Upper lobe of right lung (tissue), 1 donor: ENCODE results near the gene TAOK3. TPM values are rescaled to one million over a fixed set of nuclear protein-coding genes. Genes with fewer than 3 reads are reported as not detected.

ENCODE experiments used
- ATAC-seq: fragments of 200-7000 bp; cut with Tn5 transposase; one replicate; pipeline ENCODE4 v1.9.1; 2020; ENCODE audit warnings: mild to moderate bottlenecking, moderate library complexity
- DNase-seq: peaks from one replicate; pipeline ENCODE4 v3.0.0-alpha.2; 2020
- H3K27ac ChIP-seq: fragments of 200-600 bp; one replicate; pipeline ENCODE4 v1.8.0; 2022
- H3K27me3 ChIP-seq: fragments of 200-600 bp; one replicate; pipeline ENCODE4 v1.8.0; 2022; ENCODE audit warnings: mild to moderate bottlenecking
- H3K36me3 ChIP-seq: fragments of 200-600 bp; one replicate; pipeline ENCODE4 v1.8.0; 2022
- H3K4me1 ChIP-seq: fragments of 200-600 bp; one replicate; pipeline ENCODE4 v1.8.0; 2022
- H3K4me3 ChIP-seq: fragments of 200-600 bp; one replicate; pipeline ENCODE4 v1.8.0; 2022; ENCODE audit warnings: mild to moderate bottlenecking
- H3K9me3 ChIP-seq: fragments of 200-600 bp; one replicate; pipeline ENCODE4 v1.8.0; 2022
- intact Hi-C: fragments of 100-400 bp; cut with DNase I; formaldehyde crosslinking; loops from one replicate; pipeline ENCODE4 v1.11.0; 2022
- total RNA-seq: library from RNA; stranded (reverse); fragmentation: NEBNext Ultra II Directional; extraction: Animal tissue kit (Norgen Biotek cat#: 25700); gene quantifications from one replicate; pipeline ENCODE4 v1.2.1, GENCODE V29; 2021
- TF ChIP-seq, protein P1 (sequence below): fragments of 200-600 bp; IDR thresholded peaks from one replicate; pipeline ENCODE4 v1.8.0; 2022; ENCODE audit warnings: antibody characterized with exemption
- donor health status: DM: no; HTN: yes; CAD: no; lungs with severe emphysema.

Gene TAOK3
- total RNA-seq, 1 donor from 2014 or later, result 64.1 TPM

DNA sequence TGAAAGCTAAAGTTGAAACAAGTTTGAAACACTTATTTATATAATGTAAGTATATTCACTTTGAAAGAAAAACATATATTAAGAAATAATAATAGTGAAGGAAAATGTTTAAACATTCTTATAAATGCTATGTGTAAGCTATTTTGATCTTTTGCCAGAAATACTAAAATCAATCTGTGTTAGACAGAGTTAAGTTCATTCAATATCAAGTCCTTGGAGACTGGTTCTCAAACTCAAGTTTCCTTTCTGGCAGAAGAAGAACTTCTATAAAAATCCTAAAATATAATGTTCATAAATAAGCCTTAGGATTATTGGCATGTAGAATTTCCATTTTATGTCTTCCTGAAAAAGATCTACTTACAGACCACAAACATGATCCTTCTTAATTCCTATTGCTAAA lies 45.3 kb downstream of the TAOK3 start:
- intact Hi-C loops, result no loop called here
- Histone ChIP-seq H3K4me3 (no peak overlapping the region), H3K36me3 (no peaks in the 10 kb centered on the region), H3K27ac (no peak overlapping the region), H3K4me1 (peaks cover 32% of the 10 kb centered on the region), H3K9me3 (no peaks in the 10 kb centered on the region), H3K27me3 (no peaks in the 10 kb centered on the region)
- DNase-seq (no peak), ATAC-seq (no peak)
- TF ChIP-seq, protein P1, sequence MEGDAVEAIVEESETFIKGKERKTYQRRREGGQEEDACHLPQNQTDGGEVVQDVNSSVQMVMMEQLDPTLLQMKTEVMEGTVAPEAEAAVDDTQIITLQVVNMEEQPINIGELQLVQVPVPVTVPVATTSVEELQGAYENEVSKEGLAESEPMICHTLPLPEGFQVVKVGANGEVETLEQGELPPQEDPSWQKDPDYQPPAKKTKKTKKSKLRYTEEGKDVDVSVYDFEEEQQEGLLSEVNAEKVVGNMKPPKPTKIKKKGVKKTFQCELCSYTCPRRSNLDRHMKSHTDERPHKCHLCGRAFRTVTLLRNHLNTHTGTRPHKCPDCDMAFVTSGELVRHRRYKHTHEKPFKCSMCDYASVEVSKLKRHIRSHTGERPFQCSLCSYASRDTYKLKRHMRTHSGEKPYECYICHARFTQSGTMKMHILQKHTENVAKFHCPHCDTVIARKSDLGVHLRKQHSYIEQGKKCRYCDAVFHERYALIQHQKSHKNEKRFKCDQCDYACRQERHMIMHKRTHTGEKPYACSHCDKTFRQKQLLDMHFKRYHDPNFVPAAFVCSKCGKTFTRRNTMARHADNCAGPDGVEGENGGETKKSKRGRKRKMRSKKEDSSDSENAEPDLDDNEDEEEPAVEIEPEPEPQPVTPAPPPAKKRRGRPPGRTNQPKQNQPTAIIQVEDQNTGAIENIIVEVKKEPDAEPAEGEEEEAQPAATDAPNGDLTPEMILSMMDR, result no peak

DNA sequence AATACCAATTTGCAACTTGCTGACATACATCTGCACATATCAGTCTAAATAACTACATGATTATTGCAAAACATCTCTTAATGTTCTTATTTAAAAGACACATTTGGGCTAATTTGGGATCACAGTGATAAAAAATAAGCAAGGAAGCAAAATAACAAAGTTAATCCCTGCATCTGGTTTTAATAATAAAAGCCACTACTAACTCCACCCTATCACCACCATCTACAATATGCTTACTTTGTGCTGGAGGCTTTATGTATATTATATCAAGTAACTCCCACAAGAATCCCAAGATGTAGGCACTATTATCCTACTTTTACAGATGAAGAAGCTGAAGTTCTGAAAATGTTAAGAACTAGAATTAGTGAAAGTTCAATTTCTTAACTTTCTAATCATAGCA lies 45.7 kb downstream of the TAOK3 start:
- no peaks in the 10 kb centered on the region for H3K36me3 ChIP-seq
- no peak overlapping the region for H3K27ac ChIP-seq
- H3K27me3 ChIP-seq, result no peaks in the 10 kb centered on the region
- ATAC-seq (no peak), DNase-seq (no peak)
- no peaks in the 10 kb centered on the region for H3K9me3 ChIP-seq
- H3K4me3 ChIP-seq, result no peak overlapping the region
- TF ChIP-seq, protein P1, result no peak
- intact Hi-C loops, result no loop called here
- H3K4me1 ChIP-seq, result peaks cover 29% of the 10 kb centered on the region

DNA sequence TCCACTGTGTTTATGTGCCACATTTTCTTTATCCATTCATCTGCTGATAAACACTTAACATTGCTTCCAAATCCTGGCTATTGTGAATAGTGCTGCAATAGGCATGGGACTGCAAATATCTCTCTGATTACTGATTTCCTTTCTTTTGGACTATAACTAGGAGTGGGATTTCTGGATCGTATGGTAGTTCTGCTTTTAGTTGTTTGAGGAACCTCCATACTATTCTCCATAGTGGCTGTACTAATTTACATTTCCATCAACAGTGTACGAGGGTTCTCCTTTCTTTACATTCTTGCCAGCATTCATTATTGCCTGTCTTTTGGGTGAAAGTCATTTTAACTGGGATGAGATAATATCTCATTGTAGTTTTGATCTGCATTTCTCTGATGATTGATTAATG lies 47.6 kb downstream of the TAOK3 start:
- TF ChIP-seq, protein P1, result no peak
- Histone ChIP-seq H3K27ac (no peak overlapping the region), H3K9me3 (no peaks in the 10 kb centered on the region), H3K27me3 (no peaks in the 10 kb centered on the region), H3K36me3 (no peaks in the 10 kb centered on the region), H3K4me3 (no peak overlapping the region), H3K4me1 (peaks cover 21% of the 10 kb centered on the region)
- no peak for ATAC-seq
- DNase-seq, result no peak
- intact Hi-C loops, result no loop called here

DNA sequence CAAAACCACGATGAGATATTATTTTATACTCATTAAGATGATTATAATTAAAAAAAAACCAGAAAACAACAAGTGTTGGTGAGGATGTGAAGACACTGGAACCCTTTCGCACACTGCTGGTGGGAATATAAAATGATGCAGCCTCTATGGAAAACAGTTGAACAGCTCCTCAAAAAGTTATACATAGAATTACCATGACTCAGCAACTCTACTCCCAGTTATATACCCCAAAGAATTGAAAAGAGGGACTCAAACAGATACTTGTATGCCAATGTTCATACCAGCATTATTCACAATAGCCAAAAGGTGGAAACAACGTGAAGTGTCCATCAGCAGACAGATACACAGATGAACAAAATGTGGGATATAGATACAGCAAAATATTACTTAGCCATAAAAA lies 53.1 kb downstream of the TAOK3 start:
- no peaks in the 10 kb centered on the region for H3K36me3 ChIP-seq
- intact Hi-C loops, result no loop called here
- no peaks in the 10 kb centered on the region for H3K4me1 ChIP-seq
- TF ChIP-seq, protein P1, result no peak
- no peak overlapping the region for H3K27ac ChIP-seq
- DNase-seq (no peak), ATAC-seq (no peak)
- H3K9me3 ChIP-seq, result no peaks in the 10 kb centered on the region
- H3K27me3 ChIP-seq, result no peaks in the 10 kb centered on the region
- H3K4me3 ChIP-seq, result no peak overlapping the region

DNA sequence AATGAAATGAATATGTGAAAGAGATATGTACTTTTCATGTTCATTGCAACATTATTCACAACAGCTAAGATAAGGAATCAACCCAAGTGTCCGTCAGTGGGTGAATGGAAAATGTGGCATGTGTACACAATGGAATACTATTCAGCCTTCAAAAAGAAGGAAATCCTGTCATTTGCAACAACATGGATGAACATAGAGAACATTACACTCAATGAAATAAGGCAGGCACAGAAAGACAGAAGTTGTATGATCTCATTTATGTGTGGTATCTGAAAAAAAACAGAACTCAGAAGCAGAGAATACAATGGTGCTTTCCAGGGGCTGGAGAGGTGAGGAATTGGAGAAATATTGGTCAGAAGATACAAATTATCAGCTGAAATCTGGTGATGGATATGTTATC lies 54.0 kb downstream of the TAOK3 start:
- ATAC-seq, result no peak
- TF ChIP-seq, protein P1, result no peak
- H3K27me3 ChIP-seq, result no peaks in the 10 kb centered on the region
- H3K4me3 ChIP-seq, result no peak overlapping the region
- H3K36me3 ChIP-seq, result no peaks in the 10 kb centered on the region
- DNase-seq, result no peak
- intact Hi-C loops, result no loop called here
- H3K27ac ChIP-seq, result no peak overlapping the region
- H3K4me1 ChIP-seq, result no peaks in the 10 kb centered on the region
- H3K9me3 ChIP-seq, result no peaks in the 10 kb centered on the region

DNA sequence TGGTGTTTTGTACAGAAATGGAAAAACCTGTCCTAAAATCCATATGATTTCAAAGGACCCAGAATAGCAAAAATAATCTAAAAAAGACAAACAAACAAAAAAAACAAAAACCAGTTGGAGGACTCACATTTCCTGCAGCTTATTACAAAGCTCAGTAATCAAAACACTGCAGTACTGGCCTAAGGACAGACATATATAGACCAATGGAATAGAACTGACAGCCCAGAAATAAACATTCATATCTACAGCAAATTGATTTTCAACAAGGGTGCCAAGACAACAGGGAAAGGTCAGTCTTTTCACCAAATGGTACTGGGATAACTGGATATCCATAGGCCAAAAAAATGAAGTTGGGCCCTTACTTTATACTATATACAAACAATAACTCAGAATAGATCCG lies 55.0 kb downstream of the TAOK3 start:
- intact Hi-C loops, result no loop called here
- TF ChIP-seq, protein P1, result no peak
- no peak overlapping the region for H3K4me3 ChIP-seq
- no peak for ATAC-seq
- no peaks in the 10 kb centered on the region for H3K9me3 ChIP-seq
- H3K27me3 ChIP-seq, result no peaks in the 10 kb centered on the region
- no peak overlapping the region for H3K27ac ChIP-seq
- no peaks in the 10 kb centered on the region for H3K36me3 ChIP-seq
- H3K4me1 ChIP-seq, result peaks cover 4% of the 10 kb centered on the region
- no peak for DNase-seq
